Smooth muscle cell (in vitro differentiated cells): ENCODE data around the gene GNA14. TPM values are rescaled to one million over a fixed set of nuclear protein-coding genes. Genes with fewer than 3 reads are reported as not detected.

Experiments used
- DNase-seq: peaks from one replicate; lab custom pipeline; 2025; ENCODE audit not compliant: unreplicated experiment; lab: John Stamatoyannopoulos, UW
- H2AFZ ChIP-seq: fragments of 200-600 bp; sonication (generic); 2 replicates; pipeline ENCODE4 v1.6.0; 2016; ENCODE audit warnings: antibody characterized with exemption, low read depth, mild to moderate bottlenecking
- H3F3A ChIP-seq: fragments of 200-600 bp; sonication (generic); 2 replicates; pipeline ENCODE4 v1.6.0; 2017; ENCODE audit warnings: antibody characterized with exemption, low read depth
- H3K27ac ChIP-seq: fragments of 200-600 bp; sonication (generic); 2 replicates; pipeline ENCODE4 v1.5.1; 2016; ENCODE audit warnings: low read depth, mild to moderate bottlenecking
- H3K27me3 ChIP-seq: fragments of 200-600 bp; sonication (generic); 2 replicates; pipeline ENCODE4 v1.6.1; 2016; ENCODE audit warnings: low read depth, mild to moderate bottlenecking
- H3K36me3 ChIP-seq: fragments of 200-600 bp; sonication (generic); 2 replicates; pipeline ENCODE4 v1.5.1; 2016; ENCODE audit warnings: low read depth
- H3K4me1 ChIP-seq: fragments of 200-600 bp; sonication (generic); 2 replicates; pipeline ENCODE4 v1.5.1; 2016; ENCODE audit warnings: low read depth
- H3K4me2 ChIP-seq: fragments of 200-600 bp; sonication (generic); 2 replicates; pipeline ENCODE4 v1.6.0; 2016; ENCODE audit warnings: mild to moderate bottlenecking
- H3K4me3 ChIP-seq: fragments of 200-600 bp; sonication (generic); 2 replicates; pipeline ENCODE4 v1.5.1; 2016; ENCODE audit warnings: mild to moderate bottlenecking
- H3K79me2 ChIP-seq: fragments of 200-600 bp; sonication (generic); 2 replicates; pipeline ENCODE4 v1.6.0; 2016; ENCODE audit warnings: low read depth, mild to moderate bottlenecking
- H3K9ac ChIP-seq: fragments of 200-600 bp; sonication (generic); 2 replicates; pipeline ENCODE4 v1.6.0; 2016; ENCODE audit warnings: low read depth
- H3K9me3 ChIP-seq: fragments of 200-600 bp; sonication (generic); replicated peaks from 2 replicates; pipeline ENCODE4 v1.5.1; 2016; ENCODE audit warnings: low read depth
- H4K20me1 ChIP-seq: fragments of 200-600 bp; sonication (generic); 2 replicates; pipeline ENCODE4 v1.6.0; 2016; ENCODE audit warnings: low read depth
- CTCF ChIP-seq: fragments of 200-600 bp; sonication (generic); IDR thresholded peaks from 2 replicates; pipeline ENCODE4 v1.5.1; 2017; ENCODE audit warnings: borderline replicate concordance, mild to moderate bottlenecking, antibody characterized with exemption; ENCODE audit not compliant: insufficient read depth, poor library complexity, severe bottlenecking
- WGBS: methylation state at CpG from one replicate; pipeline ENCODE4 v1.1.7; 2016; ENCODE audit warnings: low lambda C conversion rate; 5-methylcytosine and 5-hydroxymethylcytosine counted together
- polyA plus RNA-seq: library from polyadenylated mRNA; unstranded; fragments of >200 nt; fragmentation: Nextera tagmentation; extraction: Ambion mirVana; gene quantifications from 2 replicates; pipeline ENCODE4 v1.2.1, GENCODE V29; 2016
- total RNA-seq: library from RNA; depleted of rRNA; stranded (reverse); fragments of >200 nt; gene quantifications from 2 replicates; pipeline ENCODE4 v1.2.3, GENCODE V29; 2014

The GNA14 gene
- total and polyA plus RNA-seq, 2 experiments from 2014 or later: 1.6 to 10.2 TPM

DNA sequence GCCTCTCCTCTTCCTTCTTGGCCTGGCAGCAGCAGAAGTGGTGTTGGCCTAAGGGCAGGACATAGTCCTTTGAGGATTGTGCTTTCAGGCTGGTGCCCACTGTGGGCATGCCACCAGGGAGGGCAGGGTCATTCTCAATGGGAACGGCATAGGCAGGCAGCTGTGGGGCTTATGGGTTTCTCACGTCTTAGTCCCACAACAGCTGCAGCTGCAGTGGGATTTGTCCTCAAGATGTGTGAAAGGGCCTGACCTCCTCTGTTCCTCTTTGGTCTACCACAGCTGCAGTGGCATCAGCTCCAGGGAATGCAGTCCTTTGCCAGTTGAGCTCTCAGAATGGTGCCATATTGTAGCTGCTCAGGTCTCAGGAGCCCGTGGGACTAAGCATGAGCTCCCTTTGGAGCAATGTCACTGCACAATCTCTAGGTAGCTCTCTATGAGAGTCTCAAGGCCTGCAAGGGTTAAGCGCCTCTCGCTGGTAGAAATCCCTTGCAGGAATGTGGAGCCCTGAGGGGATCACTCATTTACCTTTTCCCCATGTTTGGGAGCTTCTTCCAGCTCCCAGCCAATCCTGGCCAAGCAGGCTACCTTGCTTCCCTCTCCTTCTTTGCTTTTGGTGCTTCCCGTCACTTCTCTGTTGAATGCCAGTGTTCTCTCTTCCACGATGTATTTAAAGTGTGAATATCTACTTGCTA, 104.8 kb downstream of the GNA14 start:
- TF ChIP-seq CTCF: no peak
- H3F3A ChIP-seq: peaks cover 6% of the 10 kb centered on the region
- H3K4me2 ChIP-seq: no peak overlapping the region
- 73% methylated on average over 7 of the region's 7 CpGs for WGBS
- H3K36me3 ChIP-seq: peaks cover 3% of the 10 kb centered on the region
- DNase-seq: no peak
- no peak overlapping the region for H3K4me3 ChIP-seq
- no peaks in the 10 kb centered on the region for H4K20me1 ChIP-seq
- H3K4me1 ChIP-seq: no peaks in the 10 kb centered on the region
- H3K27ac ChIP-seq: no peak overlapping the region
- no peak overlapping the region for H3K9ac ChIP-seq
- no peaks in the 10 kb centered on the region for H3K27me3 ChIP-seq
- peaks cover 20% of the 10 kb centered on the region for H3K9me3 ChIP-seq
- no peak overlapping the region for H2AFZ ChIP-seq
- H3K79me2 ChIP-seq: no peaks in the 10 kb centered on the region

GRCh38 chr9:77541600-77541999, 106.5 kb downstream of the GNA14 start:
- Histone ChIP-seq H3K4me3 (no peak overlapping the region), H2AFZ (no peak overlapping the region), H3K9ac (no peak overlapping the region), H3K4me1 (no peaks in the 10 kb centered on the region), H3K4me2 (no peak overlapping the region), H3K27ac (no peak overlapping the region), H4K20me1 (no peaks in the 10 kb centered on the region), H3K27me3 (no peaks in the 10 kb centered on the region), H3F3A (peaks cover 6% of the 10 kb centered on the region), H3K36me3 (peaks cover 3% of the 10 kb centered on the region), H3K79me2 (no peaks in the 10 kb centered on the region), H3K9me3 (peaks cover 20% of the 10 kb centered on the region)
- TF ChIP-seq CTCF: no peak
- 93% methylated on average over 1 of the region's 1 CpG for WGBS
- no peak for DNase-seq

DNA sequence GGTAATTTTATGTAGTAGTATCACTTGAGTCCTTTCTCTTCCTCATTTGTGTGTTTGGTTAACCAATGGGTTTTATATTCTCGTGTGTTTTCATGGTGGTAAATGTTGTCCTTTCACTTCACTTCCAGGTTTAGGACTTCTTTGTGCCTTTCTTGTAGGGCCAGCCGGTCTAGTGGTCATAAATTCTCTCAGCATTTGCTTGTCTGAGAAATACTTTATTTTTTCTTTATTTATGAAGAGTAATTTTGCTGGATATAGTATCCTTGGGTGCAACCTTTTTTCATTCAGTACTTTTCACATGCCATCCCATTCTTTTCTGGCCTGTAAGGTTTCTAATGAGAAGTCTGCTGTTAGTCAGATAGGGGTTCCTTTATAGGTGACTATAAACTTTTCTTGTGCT, 107.1 kb downstream of the GNA14 start:
- H3K4me1 ChIP-seq: no peaks in the 10 kb centered on the region
- no peak overlapping the region for H3K27ac ChIP-seq
- no peaks in the 10 kb centered on the region for H3K27me3 ChIP-seq
- H2AFZ ChIP-seq: no peak overlapping the region
- H3K9me3 ChIP-seq: peaks cover 20% of the 10 kb centered on the region
- no peak overlapping the region for H3K4me3 ChIP-seq
- no peak overlapping the region for H3K4me2 ChIP-seq
- H4K20me1 ChIP-seq: no peaks in the 10 kb centered on the region
- peaks cover 3% of the 10 kb centered on the region for H3K36me3 ChIP-seq
- peaks cover 6% of the 10 kb centered on the region for H3F3A ChIP-seq
- DNase-seq: no peak
- WGBS: 95% methylated on average over 2 of the region's 2 CpGs
- H3K79me2 ChIP-seq: no peaks in the 10 kb centered on the region
- TF ChIP-seq CTCF: no peak
- no peak overlapping the region for H3K9ac ChIP-seq
